GM12875 (cell line): Measurements from ENCODE around the gene MAGI1.

Experiments
- H3K4me3 ChIP-seq: one replicate; pipeline ENCODE4 v1.5.1; 2011; ENCODE audit warnings: low read depth, low read length, control low read depth
- CTCF ChIP-seq: IDR thresholded peaks from 2 replicates; pipeline ENCODE4 v1.5.1; 2011; ENCODE audit warnings: low read depth, mild to moderate bottlenecking, control low read depth, inconsistent platforms, low read length, moderate library complexity, borderline replicate concordance; ENCODE audit not compliant: insufficient read depth

Gene MAGI1

GRCh38 chr3:65857327-65857726 lies 181.4 kb downstream of the MAGI1 start:
- no peak for TF ChIP-seq CTCF

DNA sequence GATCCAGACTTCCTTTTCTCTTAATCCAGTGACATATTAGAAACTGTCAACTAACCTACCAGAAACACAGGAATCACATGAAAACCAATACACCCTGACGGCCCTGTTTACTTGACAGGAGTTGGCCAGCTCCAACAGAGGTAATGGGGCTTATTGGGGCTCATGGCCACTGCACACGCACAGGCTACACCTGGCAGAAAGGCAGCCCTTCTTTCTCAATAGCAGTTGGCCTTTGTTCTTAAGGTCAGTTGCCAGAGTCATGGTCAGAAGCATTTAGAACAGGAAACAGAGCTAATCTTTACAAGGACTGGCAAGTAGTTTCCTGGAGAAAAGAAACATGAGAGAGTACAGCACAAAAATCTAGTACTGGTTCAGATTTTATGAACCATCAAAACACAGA lies 181.8 kb downstream of the MAGI1 start:
- TF ChIP-seq CTCF: no peak
- H3K4me3 ChIP-seq: no peak overlapping the region

More at GRCh38 chr3:65857327-65857726, 181.4 kb downstream of the MAGI1 start:
- H3K4me3 ChIP-seq: no peak overlapping the region

GRCh38 chr3:65855370-65856100 lies 183.2 kb downstream of the MAGI1 start:
- TF ChIP-seq CTCF: no peak
- H3K4me3 ChIP-seq: no peak overlapping the region

GRCh38 chr3:65854606-65855304 lies 184.0 kb downstream of the MAGI1 start:
- no peak for TF ChIP-seq CTCF
- H3K4me3 ChIP-seq: no peak overlapping the region

DNA sequence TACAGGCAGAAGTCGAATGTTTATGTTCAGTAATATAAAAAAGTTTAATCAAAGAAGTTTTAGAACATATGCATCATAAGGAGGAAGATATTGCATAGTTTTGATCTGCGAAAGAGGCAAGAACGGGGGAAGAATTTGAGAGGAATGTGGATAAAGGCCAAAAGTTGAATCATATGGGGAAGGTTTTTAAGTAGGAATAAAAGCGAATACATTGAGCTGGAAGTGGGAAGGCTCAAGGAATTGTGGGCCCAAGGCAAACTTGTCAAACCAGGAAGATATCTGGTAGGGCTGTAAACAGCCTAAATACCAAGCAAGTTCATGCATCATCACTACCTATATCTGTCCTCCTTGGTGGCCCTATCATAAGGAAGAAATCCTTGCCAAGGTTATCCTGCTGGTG lies 186.9 kb downstream of the MAGI1 start:
- H3K4me3 ChIP-seq: no peak overlapping the region
- TF ChIP-seq CTCF: no peak

DNA sequence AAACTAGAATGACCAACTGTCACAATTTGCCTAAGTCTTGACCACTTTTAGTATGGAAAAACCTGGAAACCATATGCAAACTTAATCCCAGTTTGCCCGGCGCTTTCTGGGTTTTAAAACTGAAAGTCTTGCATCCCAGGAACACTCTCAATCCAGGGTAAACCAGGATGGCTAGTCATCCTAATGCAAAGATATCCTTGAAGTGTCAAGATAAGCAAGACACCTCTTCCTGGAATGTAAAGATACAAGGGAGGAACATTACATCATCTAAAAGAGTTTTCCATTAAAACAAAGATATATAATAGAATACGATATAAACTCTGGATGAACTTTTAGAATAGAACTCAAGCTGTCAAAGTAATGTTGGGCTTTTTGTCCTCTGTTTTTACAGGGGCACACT lies 188.5 kb downstream of the MAGI1 start:
- H3K4me3 ChIP-seq: no peak overlapping the region
- TF ChIP-seq CTCF: no peak

DNA sequence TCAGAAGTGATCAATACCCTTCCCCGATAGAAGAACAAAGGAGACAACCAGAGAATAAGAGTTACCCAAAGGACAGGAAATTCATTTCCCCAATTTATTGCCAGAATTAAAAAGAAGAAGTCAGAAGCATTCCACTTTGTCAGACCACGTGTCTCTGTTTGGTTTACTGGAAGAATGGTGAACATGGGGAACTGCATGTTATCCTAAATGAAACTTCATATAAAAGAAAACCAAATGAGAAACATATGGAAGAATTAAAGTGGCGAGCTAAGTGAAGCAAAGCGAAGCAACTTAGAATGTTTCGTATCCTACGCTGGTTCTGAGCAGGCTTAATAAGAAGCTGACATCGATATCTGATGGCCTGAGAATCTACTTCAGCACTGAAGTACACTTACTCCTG lies 190.7 kb downstream of the MAGI1 start:
- H3K4me3 ChIP-seq: no peak overlapping the region
- TF ChIP-seq CTCF: no peak
